GM12878 (cell line): ENCODE measurements around the gene PTCD1. TPM values are rescaled to one million over a fixed set of nuclear protein-coding genes. Genes with fewer than 3 reads are reported as not detected.
"Not testable (repeated sequence)": the region's sequence is repeated elsewhere in the genome, so short reads cannot be mapped to it uniquely, and the experiment has no call there.

Experiments used
- ATAC-seq: fragments of 200-7000 bp; cut with Tn5 transposase; 3 replicates; pipeline ENCODE4 v1.9.1; 2020; ENCODE audit warnings: mild to moderate bottlenecking, moderate library complexity
- BruUV-seq: library from RNA; stranded (reverse); fragments of 400-500 nt; replicated peaks from 2 replicates; lab custom pipeline; 2021; lab: Mats Ljungman, UMichigan
- CTCF ChIA-PET: fragments of 300-600 bp; sonication (Branson Sonifier 250); formaldehyde crosslinking; extraction: SDS; loops from one replicate; lab custom pipeline; 2021; ENCODE audit warnings: inconsistent platforms; lab: Yijun Ruan, JAX
- POLR2A ChIA-PET: fragments of 350-600 bp; formaldehyde crosslinking; extraction: SDS; loops from one replicate; lab custom pipeline; 2021; ENCODE audit warnings: inconsistent platforms; lab: Charles Lee
- RAD21 ChIA-PET: fragments of 300-600 bp; sonication (Branson Sonifier 250); formaldehyde crosslinking; loops from one replicate; lab custom pipeline; 2023; ENCODE audit warnings: antibody characterized with exemption; ENCODE audit not compliant: unreplicated experiment; lab: Charles Lee
- SMC1A ChIA-PET: fragments of 300-600 bp; sonication (Branson Sonifier 250); formaldehyde crosslinking; loops from one replicate; lab custom pipeline; 2023; ENCODE audit not compliant: unreplicated experiment, uncharacterized antibody; lab: Charles Lee
- DNase-seq: peaks from one replicate; pipeline ENCODE4 v3.0.0-alpha.2; 2011; ENCODE audit warnings: low read depth, low spot score
- FAIRE-seq: peaks from 3 replicates; lab custom pipeline; 2011; peaks lifted over from hg19 to GRCh38; lab: Jason Lieb, UNC
- H2AFZ ChIP-seq: 2 replicates; pipeline ENCODE4 v1.6.0; 2011; ENCODE audit warnings: low read depth, low read length, control low read depth; ENCODE audit not compliant: control insufficient read depth
- H3K27ac ChIP-seq: 2 replicates; pipeline ENCODE4 v1.5.1; 2011; ENCODE audit warnings: control low read depth; ENCODE audit not compliant: control insufficient read depth, insufficient read depth
- H3K27me3 ChIP-seq, 2 experiments: replicated peaks in 1 of 2; 2 replicates each; pipeline versions ENCODE4 v1.6.0 to v1.6.1; 2011; ENCODE audit warnings: low read length in 1 of 2; ENCODE audit not compliant: control insufficient read depth in 2 of 2, insufficient read depth in 2 of 2
- H3K36me3 ChIP-seq, 2 experiments: 2 replicates each; pipeline ENCODE4 v1.5.1; 2011; ENCODE audit warnings: low read length in 1 of 2; ENCODE audit not compliant: control insufficient read depth in 2 of 2, insufficient read depth in 2 of 2
- H3K4me1 ChIP-seq: 2 replicates; pipeline ENCODE4 v1.6.1; 2011; ENCODE audit warnings: mild to moderate bottlenecking, low read length, moderate library complexity, mixed read lengths; ENCODE audit not compliant: control insufficient read depth, insufficient read depth
- H3K4me2 ChIP-seq: 2 replicates; pipeline ENCODE4 v1.6.0; 2011; ENCODE audit warnings: control low read depth; ENCODE audit not compliant: control insufficient read depth, insufficient read depth
- H3K4me3 ChIP-seq: fragments of 200-600 bp; sonication (generic); 2 replicates; pipeline ENCODE4 v1.5.1; 2016
- H3K79me2 ChIP-seq: 2 replicates; pipeline ENCODE4 v1.6.0; 2011; ENCODE audit warnings: low read length; ENCODE audit not compliant: control insufficient read depth, insufficient read depth
- H3K9ac ChIP-seq: 2 replicates; pipeline ENCODE4 v1.8.0; 2011; ENCODE audit warnings: low read length, control low read depth, mixed read lengths; ENCODE audit not compliant: control insufficient read depth, insufficient read depth
- H3K9me3 ChIP-seq: replicated peaks from 3 replicates; pipeline ENCODE4 v1.5.1; 2011; ENCODE audit warnings: mild to moderate bottlenecking, low read length; ENCODE audit not compliant: control insufficient read depth, insufficient read depth
- H4K20me1 ChIP-seq: 2 replicates; pipeline ENCODE4 v1.6.0; 2011; ENCODE audit not compliant: control insufficient read depth, insufficient read depth
- EZH2 ChIP-seq: IDR thresholded peaks from 2 replicates; pipeline ENCODE4 v1.6.1; 2012; ENCODE audit warnings: low read depth, mild to moderate bottlenecking, control low read depth, inconsistent platforms, low read length, borderline replicate concordance; ENCODE audit not compliant: control insufficient read depth
- SREBF2 ChIP-seq: IDR thresholded peaks from 2 replicates; pipeline ENCODE4 v1.6.1; 2012; ENCODE audit warnings: mild to moderate bottlenecking, low read length
- STAT3 ChIP-seq: IDR thresholded peaks from 2 replicates; pipeline ENCODE4 v1.6.1; 2011; ENCODE audit warnings: low read depth, low read length, improper control_type of control experiment
- WGBS: methylation state at CpG from one replicate; pipeline ENCODE4 v1.1.6; 2016; ENCODE audit warnings: low lambda C conversion rate; ENCODE audit not compliant: insufficient replicate concordance, insufficient coverage; ENCODE audit errors: missing lambda C conversion rate; 5-methylcytosine and 5-hydroxymethylcytosine counted together
- in situ Hi-C: fragments of 300-500 bp; cut with MboI; formaldehyde crosslinking; loops from 9 replicates; pipeline ENCODE4 v1.14.3; 2018; ENCODE audit warnings: mixed read lengths
- intact Hi-C: fragments of 100-400 bp; cut with micrococcal nuclease; formaldehyde crosslinking; loops from one replicate; pipeline ENCODE4 v1.14.2; 2022; ENCODE audit not compliant: unreplicated experiment
- polyA plus RNA-seq, 11 experiments: library from polyadenylated mRNA; depleted of rRNA in 4 of 11; unstranded in 6 of 11; stranded (reverse) in 5 of 11; fragments of >200 nt; fragmentation: Nextera tagmentation in 4 of 11; fragmentation: Illumina TruSeq in 1 of 11; extraction: Ambion mirVana in 4 of 11; extraction: Trizol in 1 of 11; gene quantifications; 1 replicate in 1 of 11; 2 replicates in 10 of 11; pipeline versions ENCODE4 v1.2.1 to v1.2.3, GENCODE V29; 2011 to 2016; ENCODE audit warnings: inconsistent platforms in 2 of 11, missing spikeins in 2 of 11, low read depth in 1 of 11
- total RNA-seq, 4 experiments: library from RNA; depleted of rRNA in 3 of 4; stranded (reverse); fragments of >200 nt in 3 of 4; fragmentation: Illumina TruSeq in 1 of 4; extraction: Trizol in 1 of 4; gene quantifications; 2 replicates each; pipeline versions ENCODE4 v1.2.1 to v1.2.3, GENCODE V29; 2013 to 2021
- TF ChIP-seq, protein P1 (sequence below): fragments of 150-350 bp; IDR thresholded peaks from 2 replicates; pipeline ENCODE4 v1.6.1; 2016; ENCODE audit warnings: low read depth, low read length

PTCD1 gene
- total and polyA plus RNA-seq, 10 of the 15 experiments (the other 5 are each of a cell fraction or from before 2014, with no cell fraction given): 0.26 to 9.7 (median 5.0) TPM

DNA sequence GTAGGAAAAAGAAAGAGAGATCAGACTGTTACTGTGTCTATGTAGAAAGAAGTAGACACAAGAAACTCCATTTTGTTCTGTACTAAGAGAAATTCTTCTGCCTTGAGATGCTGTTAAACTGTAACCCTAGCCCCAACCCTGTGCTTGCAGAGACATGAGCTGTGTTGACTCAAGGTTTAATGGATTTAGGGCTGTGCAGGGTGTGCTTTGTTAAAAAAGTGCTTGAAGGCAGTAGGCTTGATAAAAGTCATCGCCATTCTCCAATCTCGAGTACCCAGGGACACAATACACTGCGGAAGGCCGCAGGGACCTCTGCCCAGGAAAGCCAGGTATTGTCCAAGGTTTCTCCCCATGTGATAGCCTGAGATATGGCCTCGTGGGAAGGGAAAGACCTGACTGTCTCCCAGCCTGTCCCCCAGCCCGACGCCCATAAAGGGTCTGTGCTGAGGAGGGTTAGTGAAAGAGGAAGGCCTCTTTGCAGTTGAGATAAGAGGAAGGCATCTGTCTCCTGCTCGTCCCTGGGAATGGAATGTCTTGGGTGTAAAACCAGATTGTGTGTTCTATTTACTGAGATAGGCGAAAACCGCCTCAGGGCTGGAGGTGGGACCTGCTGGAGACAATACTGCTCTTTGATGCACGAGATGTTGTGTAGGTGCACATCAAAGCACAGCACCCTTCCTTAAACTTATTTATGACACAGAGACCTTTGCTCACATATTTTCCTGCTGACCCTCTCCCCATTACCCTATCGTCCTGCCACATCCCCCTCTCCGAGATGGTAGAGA is 6.7 kb downstream of the PTCD1 start:
- H3K4me1 ChIP-seq, CTCF ChIA-PET, H3K79me2 ChIP-seq, H3K27me3 ChIP-seq, DNase-seq, H3K27ac ChIP-seq, SMC1A ChIA-PET, H3K9ac ChIP-seq, ATAC-seq, in situ Hi-C loops, H3K9me3 ChIP-seq, H4K20me1 ChIP-seq, H3K4me2 ChIP-seq, POLR2A ChIA-PET, FAIRE-seq, H3K4me3 ChIP-seq, intact Hi-C loops, RAD21 ChIA-PET, H2AFZ ChIP-seq: not testable (repeated sequence)
- BruUV-seq: TSS peak; percentile 38
- WGBS: 81% methylated on average over 13 of the region's 13 CpGs
- peaks cover 12 to 13% of the 10 kb centered on the region in 2 experiments for H3K36me3 ChIP-seq

DNA sequence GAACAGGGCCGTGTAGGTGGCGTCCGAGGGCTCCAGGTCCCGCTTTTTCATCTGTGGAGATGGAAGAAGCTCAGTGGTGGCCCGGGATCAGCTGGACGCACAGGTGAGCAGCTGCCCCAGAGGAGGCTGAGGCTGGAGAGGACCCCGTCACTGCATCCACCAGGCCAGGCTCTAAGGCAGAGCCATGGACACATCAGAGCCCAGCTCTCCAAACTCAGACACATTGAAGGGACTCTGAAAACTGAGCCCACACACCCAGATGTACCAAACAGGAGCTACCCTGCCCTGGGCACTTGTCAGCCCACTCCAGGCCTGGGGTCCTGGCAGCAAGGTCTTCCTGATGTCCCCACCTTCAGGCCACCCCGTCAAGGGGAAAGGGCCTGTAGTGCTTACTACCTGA is 8.8 kb downstream of the PTCD1 start:
- ChIA-PET RAD21 (no interaction called here), SMC1A (interaction anchor here (0.7 kb wide), 1 partner anchor 23 kb away, joined by 3 read pairs; no protein-coding TSS in a partner anchor), POLR2A (interaction anchor here (0.5 kb wide), 1 partner anchor 59 kb away, joined by 4 read pairs; no protein-coding TSS in a partner anchor), CTCF (no interaction called here)
- WGBS: 85% methylated on average over 8 of the region's 8 CpGs
- FAIRE-seq (no peak), ATAC-seq (no peak), DNase-seq (no peak)
- H3K4me1 ChIP-seq: no peaks in the 10 kb centered on the region
- H3K79me2 ChIP-seq: no peaks in the 10 kb centered on the region
- H2AFZ ChIP-seq: no peak overlapping the region
- H3K4me3 ChIP-seq: no peak overlapping the region
- no peaks in the 10 kb centered on the region for H4K20me1 ChIP-seq
- H3K27me3 ChIP-seq: no peaks in the 10 kb centered on the region
- BruUV-seq: no TSS peak
- no peak overlapping the region for H3K27ac ChIP-seq
- H3K9me3 ChIP-seq: no peaks in the 10 kb centered on the region
- H3K36me3 ChIP-seq: peaks cover 7 to 15% of the 10 kb centered on the region in 2 experiments
- TF ChIP-seq SREBF2 (no peak), EZH2 (no peak), STAT3 (no peak)
- TF ChIP-seq, protein P1, sequence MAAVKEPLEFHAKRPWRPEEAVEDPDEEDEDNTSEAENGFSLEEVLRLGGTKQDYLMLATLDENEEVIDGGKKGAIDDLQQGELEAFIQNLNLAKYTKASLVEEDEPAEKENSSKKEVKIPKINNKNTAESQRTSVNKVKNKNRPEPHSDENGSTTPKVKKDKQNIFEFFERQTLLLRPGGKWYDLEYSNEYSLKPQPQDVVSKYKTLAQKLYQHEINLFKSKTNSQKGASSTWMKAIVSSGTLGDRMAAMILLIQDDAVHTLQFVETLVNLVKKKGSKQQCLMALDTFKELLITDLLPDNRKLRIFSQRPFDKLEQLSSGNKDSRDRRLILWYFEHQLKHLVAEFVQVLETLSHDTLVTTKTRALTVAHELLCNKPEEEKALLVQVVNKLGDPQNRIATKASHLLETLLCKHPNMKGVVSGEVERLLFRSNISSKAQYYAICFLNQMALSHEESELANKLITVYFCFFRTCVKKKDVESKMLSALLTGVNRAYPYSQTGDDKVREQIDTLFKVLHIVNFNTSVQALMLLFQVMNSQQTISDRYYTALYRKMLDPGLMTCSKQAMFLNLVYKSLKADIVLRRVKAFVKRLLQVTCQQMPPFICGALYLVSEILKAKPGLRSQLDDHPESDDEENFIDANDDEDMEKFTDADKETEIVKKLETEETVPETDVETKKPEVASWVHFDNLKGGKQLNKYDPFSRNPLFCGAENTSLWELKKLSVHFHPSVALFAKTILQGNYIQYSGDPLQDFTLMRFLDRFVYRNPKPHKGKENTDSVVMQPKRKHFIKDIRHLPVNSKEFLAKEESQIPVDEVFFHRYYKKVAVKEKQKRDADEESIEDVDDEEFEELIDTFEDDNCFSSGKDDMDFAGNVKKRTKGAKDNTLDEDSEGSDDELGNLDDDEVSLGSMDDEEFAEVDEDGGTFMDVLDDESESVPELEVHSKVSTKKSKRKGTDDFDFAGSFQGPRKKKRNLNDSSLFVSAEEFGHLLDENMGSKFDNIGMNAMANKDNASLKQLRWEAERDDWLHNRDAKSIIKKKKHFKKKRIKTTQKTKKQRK: no peak
- in situ Hi-C loops (no loop called here), intact Hi-C loops (no loop called here)
- H3K4me2 ChIP-seq: no peak overlapping the region
- no peak overlapping the region for H3K9ac ChIP-seq
